HG03196 (cell line): Measurements from ENCODE around the gene EN2.

Experiments used
- ATAC-seq: cut with Tn5 transposase; IDR thresholded peaks from one replicate; pipeline ENCODE4 v1.9.1; 2021; ENCODE audit not compliant: unreplicated experiment

Gene EN2

GRCh38 chr7:155507576-155507975, 49.6 kb downstream of the EN2 start:
- ATAC-seq = no peak

DNA sequence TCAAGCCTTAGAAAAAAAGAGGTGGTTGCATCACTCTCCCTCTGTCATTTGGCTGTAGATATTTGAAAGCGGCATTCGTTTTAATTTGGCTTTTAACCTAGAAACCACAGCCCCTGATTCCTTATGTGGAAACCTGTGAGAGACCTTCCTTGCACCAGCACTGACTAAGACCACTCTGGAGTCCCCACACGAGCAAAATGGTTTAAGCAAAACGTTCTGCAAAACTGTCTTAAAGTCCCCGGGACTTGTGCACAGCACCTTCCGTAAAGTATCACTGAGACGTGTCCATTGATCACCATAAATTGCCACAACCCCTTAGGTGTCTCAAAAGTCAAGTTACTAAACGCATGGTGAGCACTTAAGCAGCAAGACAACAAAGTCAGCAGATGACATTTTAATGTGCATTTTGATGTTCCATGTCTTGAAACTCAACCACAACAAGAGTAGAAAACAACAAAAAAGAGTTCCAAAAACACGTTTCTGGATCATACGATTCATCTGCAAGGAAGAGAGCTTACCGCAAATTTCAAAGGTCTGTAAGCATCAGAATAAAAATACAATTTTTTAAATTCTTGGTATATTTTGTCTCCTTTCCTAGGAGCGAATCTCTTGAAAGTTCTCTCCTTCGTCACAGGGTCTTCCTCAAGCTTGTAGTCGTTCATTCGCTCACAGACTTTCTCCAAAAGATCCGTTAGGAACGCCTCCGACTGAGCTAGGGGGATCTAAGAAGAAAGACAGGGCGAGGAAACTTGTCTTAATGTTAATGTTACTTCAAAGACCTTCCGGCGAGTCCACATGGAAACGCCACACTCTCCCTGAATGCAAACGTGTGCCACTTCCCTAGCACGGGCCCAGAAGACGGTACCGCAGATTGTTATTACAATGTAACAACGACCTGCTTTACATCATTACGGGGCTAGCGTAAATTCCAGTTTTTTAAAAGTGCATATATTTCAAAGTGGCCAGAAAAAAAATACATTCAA, 50.7 kb downstream of the EN2 start:
- ATAC-seq = no peak

GRCh38 chr7:155509359-155509724, 51.4 kb downstream of the EN2 start:
- ATAC-seq = no peak

- no peak for ATAC-seq
These were observed 52.0 kb downstream of the EN2 start for GRCh38 chr7:155509725-155510551.

GRCh38 chr7:155510975-155511701, 53.2 kb downstream of the EN2 start:
- no peak for ATAC-seq

DNA sequence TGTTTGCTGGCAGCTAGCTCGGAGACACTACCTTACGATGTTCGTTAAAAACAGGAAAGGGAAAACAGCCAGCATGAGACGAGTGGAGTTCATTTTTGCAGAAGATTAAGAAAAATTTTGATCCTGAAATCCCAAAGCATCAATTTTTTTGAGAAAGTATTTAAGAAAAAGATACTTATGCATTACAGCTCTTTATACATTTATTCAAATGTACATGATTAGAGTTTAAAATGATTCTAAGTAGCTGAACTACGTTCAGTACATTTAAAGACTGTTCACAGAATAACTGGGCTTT, 53.7 kb downstream of the EN2 start:
- ATAC-seq = no peak

DNA sequence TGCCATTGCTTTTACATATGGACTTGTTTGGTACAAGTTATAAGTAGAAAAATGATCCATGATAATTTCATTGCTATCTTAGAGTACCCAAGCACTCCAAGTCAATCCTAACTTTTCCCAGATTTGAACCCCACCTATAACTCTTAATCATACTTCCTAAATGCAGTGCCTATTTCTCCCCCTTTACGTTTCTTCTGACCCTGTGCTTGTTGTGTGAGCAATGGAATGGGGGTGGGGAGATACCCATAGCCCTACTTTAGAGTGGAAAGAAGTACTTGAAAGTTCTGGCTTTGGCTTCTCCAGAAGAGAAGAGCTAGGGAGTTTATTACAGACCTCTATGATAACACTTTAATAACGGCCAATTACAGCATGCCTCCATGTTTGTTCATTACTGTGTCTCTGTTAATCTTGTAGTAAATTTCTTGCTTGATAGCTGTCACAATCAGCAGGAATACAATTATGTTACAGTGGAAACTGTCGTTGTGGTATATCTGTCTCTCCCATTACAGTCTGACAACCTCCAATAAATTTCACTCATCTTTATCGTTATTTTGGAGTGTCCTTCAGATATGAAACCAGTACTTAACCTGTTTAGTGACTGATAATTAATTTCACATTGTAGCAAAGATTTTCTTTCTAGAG, 54.4 kb downstream of the EN2 start:
- ATAC-seq = no peak

DNA sequence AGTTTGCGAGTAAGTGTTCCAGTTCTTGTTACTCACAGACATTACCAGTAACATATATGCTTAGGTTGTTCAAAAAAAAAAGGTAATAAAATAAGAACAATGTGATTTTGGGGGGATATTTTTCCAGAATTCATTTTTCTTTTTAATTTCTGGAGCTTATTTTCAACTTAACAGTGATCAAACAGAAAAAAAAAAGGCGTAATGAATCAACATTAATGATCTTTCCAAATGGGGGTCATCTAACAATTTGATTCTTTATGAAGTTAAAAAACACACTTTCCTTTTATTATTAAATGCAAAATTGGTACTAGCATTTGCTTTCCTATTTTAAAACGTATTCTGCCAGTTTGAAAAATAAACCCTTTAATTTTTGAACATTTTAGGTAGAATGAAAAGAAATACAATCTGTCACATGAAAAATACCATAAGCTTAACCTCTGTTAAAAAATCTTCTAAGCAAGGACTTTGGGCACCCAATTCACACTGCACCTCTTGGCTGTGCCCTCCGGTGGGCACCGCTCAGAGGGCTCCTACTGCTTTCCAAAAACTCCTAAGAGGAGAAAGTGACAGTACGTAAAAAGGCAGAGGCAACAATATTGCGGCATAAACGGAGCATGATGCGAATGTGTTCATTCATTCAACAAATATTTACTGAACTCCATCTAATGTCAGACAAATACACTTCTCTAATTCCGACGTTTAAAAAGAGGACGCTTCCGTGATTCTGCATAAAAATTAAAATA, 55.8 kb downstream of the EN2 start:
- ATAC-seq = no peak

GRCh38 chr7:155514296-155514695, 56.4 kb downstream of the EN2 start:
- no peak for ATAC-seq
